SK-N-SH (cell line): Measurements from ENCODE around the gene PRKCD.

Experiments used
- CTCF ChIP-seq: fragments of 200-600 bp; sonication (generic); IDR thresholded peaks from 2 replicates; pipeline ENCODE4 v1.6.1; 2017; ENCODE audit warnings: antibody characterized with exemption, mild to moderate bottlenecking, moderate library complexity
- EP300 ChIP-seq, 2 experiments: IDR thresholded peaks; 2 replicates each; pipeline versions ENCODE4 v1.4.0 to v1.6.1; 2012; ENCODE audit warnings: borderline replicate concordance in 1 of 2, low read depth in 1 of 2, low read length in 1 of 2
- EZH2phosphoT487 ChIP-seq: fragments of 200-600 bp; sonication (generic); IDR thresholded peaks from 2 replicates; pipeline ENCODE4 v1.6.1; 2017; ENCODE audit warnings: low read depth, mixed run types, mild to moderate bottlenecking, antibody characterized with exemption, moderate library complexity, borderline replicate concordance
- POLR2AphosphoS5 ChIP-seq: IDR thresholded peaks from 2 replicates; pipeline ENCODE4 v1.6.1; 2012; ENCODE audit warnings: low read depth, low read length
- SMC3 ChIP-seq: IDR thresholded peaks from 2 replicates; pipeline ENCODE4 v1.6.1; 2012; ENCODE audit warnings: low read depth, low read length, improper control_type of control experiment
- ZBTB33 ChIP-seq: IDR thresholded peaks from 2 replicates; pipeline ENCODE4 v1.4.0; 2012; ENCODE audit warnings: low read depth, borderline replicate concordance

GRCh38 chr3:53199834-53200233 is 38.8 kb downstream of the PRKCD start:
- no peak for TF ChIP-seq POLR2AphosphoS5
- peak; percentile 25; the same call in 1 of the 2 replicates for TF ChIP-seq CTCF
- TF ChIP-seq EP300 (IDR thresholded peaks at IDR 0.05; ENCODE audit: borderline replicate concordance in 1 of 2, low read depth in 1 of 2, low read length in 1 of 2), result no peak
- no peak for TF ChIP-seq EZH2phosphoT487
- no peak for TF ChIP-seq ZBTB33
- 0 out of 2 replicates have a peak, but pooled peaks have one; percentile 7 for TF ChIP-seq SMC3
